Activated T-helper 2 cell treated with anti-CD3 and anti-CD28 coated beads, Interferon-gamma antibody, Interleukin-2, Interleukin-4, amounts not matched to agents 10 μg/mL and 5 μg/mL and 100 μg/mL, durations not matched to agents 14 hours and 24 hours and 36 hours (primary cell): Measurements from ENCODE around the gene TBX4. TPM values are rescaled to one million over a fixed set of nuclear protein-coding genes. Genes with fewer than 3 reads are reported as not detected.
A peak's percentile ranks its signal among the peaks of the same experiment; 100 is the strongest.
"Not testable (repeated sequence)": the region's sequence is repeated elsewhere in the genome, so short reads cannot be mapped to it uniquely, and the experiment has no call there.

ENCODE experiments used
- DNase-seq: peaks from one replicate; pipeline ENCODE4 v3.0.0; 2021; ENCODE audit warnings: low spot score
- H3K27ac Mint-ChIP-seq: one replicate; pipeline ENCODE4 v1.8.0; 2021; ENCODE audit warnings: mixed read lengths
- H3K27me3 Mint-ChIP-seq: one replicate; pipeline ENCODE4 v1.8.0; 2021; ENCODE audit warnings: low read depth, mixed read lengths
- H3K36me3 Mint-ChIP-seq: one replicate; pipeline ENCODE4 v1.8.0; 2021; ENCODE audit warnings: low read depth, mixed read lengths
- H3K4me1 Mint-ChIP-seq: one replicate; pipeline ENCODE4 v1.8.0; 2021; ENCODE audit warnings: low read depth, mixed read lengths
- H3K4me3 Mint-ChIP-seq: one replicate; pipeline ENCODE4 v1.8.0; 2021; ENCODE audit warnings: low read depth, mild to moderate bottlenecking, moderate library complexity, mixed read lengths
- H3K9me3 Mint-ChIP-seq: one replicate; pipeline ENCODE4 v1.8.0; 2021; ENCODE audit warnings: mixed read lengths
- intact Hi-C: fragments of 100-400 bp; cut with micrococcal nuclease; formaldehyde crosslinking; loops from one replicate; pipeline ENCODE4 v1.15.1; 2023
- total RNA-seq: library from RNA; stranded (reverse); gene quantifications from 2 replicates; pipeline ENCODE4 v1.2.3, GENCODE V29; 2022

TBX4 gene
- total RNA-seq, 1 donor from 2014 or later: not detected

DNA sequence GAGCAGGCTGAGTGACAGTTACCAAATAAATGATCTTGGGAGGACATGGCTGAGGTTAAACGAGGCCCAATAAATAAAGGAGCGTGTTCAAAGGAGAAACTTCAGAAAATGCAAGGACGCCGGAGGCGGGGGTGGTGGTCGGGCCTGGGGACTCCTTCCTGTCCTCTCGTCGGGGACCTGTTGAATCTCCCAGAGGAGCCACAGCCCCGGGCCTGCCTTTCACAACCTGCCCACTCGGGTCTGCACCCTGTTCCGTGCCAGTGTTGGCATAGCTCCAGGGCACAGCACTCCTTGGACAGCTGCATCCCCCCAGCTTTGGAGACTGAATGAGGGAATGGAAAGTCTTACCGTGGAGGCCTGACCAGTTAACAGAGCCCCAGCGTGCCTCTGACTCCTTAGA lies 8.1 kb upstream of the TBX4 start:
- Mint-ChIP-seq H3K4me1 (peaks cover 7% of the 10 kb centered on the region), H3K4me3 (no peak overlapping the region), H3K27ac (no peak overlapping the region), H3K27me3 (peaks cover 51% of the 10 kb centered on the region), H3K9me3 (no peaks in the 10 kb centered on the region), H3K36me3 (no peaks in the 10 kb centered on the region)
- intact Hi-C loops: no loop called here
- DNase-seq: no peak

DNA sequence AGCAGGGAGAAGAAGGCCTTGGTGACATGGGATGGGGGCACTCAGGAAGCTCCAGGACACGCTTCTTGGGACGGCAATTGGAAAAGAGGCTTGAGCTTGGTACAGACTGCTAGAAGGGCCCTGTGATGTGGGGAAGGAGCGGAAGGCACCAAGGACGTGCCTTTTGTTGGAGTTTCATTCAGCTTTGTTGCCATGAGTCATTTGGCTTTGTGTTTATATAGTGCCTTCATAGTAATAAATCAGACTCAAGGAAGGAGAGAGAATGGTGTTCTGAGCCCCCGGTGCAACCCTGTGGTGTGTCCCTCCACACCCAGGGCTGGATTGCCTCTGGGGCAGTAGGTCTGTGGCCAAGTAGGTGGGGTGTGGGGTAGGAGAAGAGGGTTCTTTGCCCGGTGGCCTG lies 7.4 kb upstream of the TBX4 start:
- no peak overlapping the region for H3K27ac Mint-ChIP-seq
- intact Hi-C loops: no loop called here
- peaks cover 52% of the 10 kb centered on the region for H3K27me3 Mint-ChIP-seq
- no peaks in the 10 kb centered on the region for H3K36me3 Mint-ChIP-seq
- H3K4me3 Mint-ChIP-seq: no peak overlapping the region
- peaks cover 6% of the 10 kb centered on the region for H3K4me1 Mint-ChIP-seq
- DNase-seq: no peak
- H3K9me3 Mint-ChIP-seq: no peaks in the 10 kb centered on the region

DNA sequence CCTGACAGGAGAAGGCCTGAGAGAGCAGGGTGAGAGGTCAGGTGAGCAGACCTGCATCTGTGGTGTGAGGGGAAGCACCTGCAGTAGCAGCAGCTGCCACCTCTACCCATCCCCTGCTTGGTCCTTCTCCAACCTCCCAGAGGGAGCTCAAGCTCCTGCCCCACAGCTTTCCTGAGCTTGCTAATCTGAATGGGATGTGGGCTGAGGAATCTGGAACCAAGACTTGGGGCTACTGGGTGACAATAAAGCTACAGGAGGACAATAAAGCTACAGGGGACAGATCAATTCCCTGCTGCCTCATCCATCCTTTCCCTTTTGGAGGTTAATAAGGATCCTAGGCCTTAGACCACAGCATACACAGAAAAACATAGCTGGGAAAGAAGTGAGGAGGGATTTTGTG lies 4.9 kb upstream of the TBX4 start:
- no peaks in the 10 kb centered on the region for H3K4me1 Mint-ChIP-seq
- DNase-seq: no peak
- H3K27ac Mint-ChIP-seq: no peak overlapping the region
- intact Hi-C loops: no loop called here
- no peaks in the 10 kb centered on the region for H3K9me3 Mint-ChIP-seq
- no peaks in the 10 kb centered on the region for H3K36me3 Mint-ChIP-seq
- H3K4me3 Mint-ChIP-seq: no peak overlapping the region
- H3K27me3 Mint-ChIP-seq: peaks cover 54% of the 10 kb centered on the region

DNA sequence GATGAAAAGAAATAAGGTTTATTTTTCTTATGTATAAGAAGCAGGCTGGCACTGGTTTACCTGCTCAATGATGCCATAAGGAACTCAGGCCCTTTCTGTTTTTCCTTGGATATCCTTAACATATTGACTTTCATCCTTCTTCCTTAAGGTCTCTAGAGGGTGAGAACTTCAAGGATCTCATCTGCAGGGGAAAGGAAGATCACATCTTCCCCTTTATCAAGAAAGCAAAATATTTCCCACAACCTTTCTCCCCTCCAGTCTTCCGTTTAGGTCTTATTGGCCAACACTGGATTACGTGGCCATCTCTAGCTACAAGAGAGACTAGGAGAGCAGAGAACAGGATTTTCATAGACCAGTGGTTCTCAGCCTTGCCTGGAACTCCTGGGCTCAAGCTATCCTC lies 4.2 kb upstream of the TBX4 start:
- Mint-ChIP-seq H3K4me1 (no peaks in the 10 kb centered on the region), H3K9me3 (no peaks in the 10 kb centered on the region), H3K27ac (no peak overlapping the region), H3K27me3 (peaks cover 59% of the 10 kb centered on the region), H3K4me3 (no peak overlapping the region), H3K36me3 (no peaks in the 10 kb centered on the region)
- intact Hi-C loops: no loop called here
- no peak for DNase-seq

DNA sequence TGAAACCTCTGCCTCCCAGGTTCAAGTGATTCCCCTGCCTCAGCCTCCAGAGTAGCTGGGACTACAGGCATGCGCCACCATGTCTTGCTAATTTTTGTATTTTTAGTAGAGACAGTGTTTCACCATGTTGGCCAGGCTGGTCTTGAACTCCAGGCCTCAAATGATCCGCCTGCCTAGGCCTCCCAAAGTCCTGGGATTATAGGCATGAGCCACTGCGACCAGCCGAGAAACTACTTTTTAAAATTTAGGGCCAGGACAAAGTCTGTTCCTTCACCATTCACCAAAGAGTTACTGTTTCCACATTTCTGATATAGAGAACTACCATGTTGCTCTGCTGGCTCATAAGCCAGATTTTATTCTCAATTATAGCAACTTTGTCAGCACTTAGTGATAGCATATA lies 3.1 kb upstream of the TBX4 start:
- H3K27me3 Mint-ChIP-seq: peaks cover 69% of the 10 kb centered on the region
- H3K27ac Mint-ChIP-seq, H3K36me3 Mint-ChIP-seq, intact Hi-C loops, H3K4me1 Mint-ChIP-seq, H3K4me3 Mint-ChIP-seq, DNase-seq, H3K9me3 Mint-ChIP-seq: not testable (repeated sequence)

DNA sequence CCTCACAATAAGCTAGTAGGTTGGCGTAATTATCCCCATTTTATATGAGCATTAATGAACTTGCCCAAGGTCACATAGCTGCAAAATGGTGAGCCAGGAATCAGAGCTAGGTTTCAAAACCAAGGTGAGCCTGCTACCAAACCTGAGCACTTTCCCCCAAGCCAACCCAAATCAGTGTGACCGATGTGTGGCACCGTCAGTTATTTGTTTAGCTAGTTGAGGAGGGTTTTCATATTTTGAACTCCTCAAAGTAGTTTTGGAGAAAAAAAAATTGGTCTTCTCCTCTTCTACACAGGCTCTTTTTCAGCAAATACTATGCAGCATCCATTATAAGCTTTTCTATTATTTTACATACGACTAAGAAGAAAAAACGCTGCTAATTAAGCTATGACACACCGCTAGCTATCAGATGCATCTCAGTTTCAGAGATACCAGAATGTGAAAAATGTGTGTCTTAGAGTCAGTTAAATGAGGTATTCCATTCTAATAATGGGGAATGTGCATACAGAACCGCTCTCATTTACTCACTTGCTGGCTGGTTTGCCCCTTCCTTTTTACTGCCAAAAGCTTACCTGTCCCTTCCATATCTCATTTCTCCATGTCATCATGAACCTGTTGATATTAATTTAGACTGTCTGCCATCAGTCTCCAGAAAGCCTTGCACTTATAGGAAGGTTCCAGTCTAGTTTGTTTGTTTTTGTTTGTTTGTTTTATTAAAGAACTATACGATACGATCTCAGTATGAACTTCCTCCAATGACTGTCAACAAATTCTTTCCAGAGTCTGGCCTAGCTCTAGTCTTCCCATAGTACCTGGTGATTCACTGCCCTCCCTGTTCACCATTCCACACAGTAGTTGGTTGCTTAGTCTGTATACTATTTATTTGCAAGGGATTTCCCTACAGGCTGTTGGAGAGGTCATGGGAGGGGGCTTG lies 2.2 kb upstream of the TBX4 start:
- Mint-ChIP-seq H3K27ac (no peak overlapping the region), H3K4me3 (no peak overlapping the region), H3K4me1 (peaks cover 3% of the 10 kb centered on the region), H3K36me3 (no peaks in the 10 kb centered on the region), H3K9me3 (no peaks in the 10 kb centered on the region), H3K27me3 (peaks cover 70% of the 10 kb centered on the region)
- intact Hi-C loops: no loop called here
- no peak for DNase-seq

DNA sequence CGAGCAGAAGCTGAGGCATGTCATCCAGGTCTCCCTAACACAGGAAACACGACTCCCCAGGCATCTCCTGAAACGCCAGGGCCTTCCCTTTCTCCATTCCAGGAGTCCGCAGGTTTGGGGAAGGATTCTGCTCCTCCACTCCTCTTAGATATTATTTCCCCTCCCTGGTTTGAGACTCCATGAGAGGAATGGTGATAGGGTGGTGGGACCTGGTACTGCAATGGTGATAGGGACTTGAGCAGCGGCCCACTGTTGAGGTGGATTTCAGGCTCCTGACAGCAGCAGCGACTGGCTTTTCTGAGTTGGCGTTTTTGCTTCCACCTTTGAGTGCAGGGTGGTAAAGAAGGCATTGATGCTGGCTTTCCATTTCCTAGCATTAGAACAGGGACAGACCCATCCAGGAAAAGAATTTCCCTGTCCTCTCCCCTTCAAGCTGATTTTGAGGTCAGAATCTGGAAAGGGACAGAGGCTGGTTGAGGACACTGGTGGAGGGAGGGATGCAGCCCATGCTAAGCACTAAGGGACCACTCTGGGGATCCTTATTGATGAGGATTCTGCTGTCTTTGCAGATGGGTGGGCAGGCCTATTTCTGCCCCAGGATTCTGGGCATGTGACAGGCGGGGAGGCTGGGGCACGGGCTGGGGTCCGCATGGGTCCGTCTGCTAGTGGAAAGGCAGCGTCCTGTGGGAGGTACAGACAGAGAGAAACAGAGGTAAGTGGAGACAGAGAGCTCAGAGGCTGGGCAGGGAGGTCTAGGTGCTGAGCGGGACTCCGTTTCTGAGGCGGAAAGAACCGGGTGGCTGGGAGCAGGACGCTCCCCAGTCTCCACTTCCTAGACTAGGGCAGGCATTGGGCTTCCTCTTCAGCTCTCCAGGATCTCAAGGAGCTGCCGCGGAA lies 1.3 kb upstream of the TBX4 start:
- no peak overlapping the region for H3K27ac Mint-ChIP-seq
- H3K36me3 Mint-ChIP-seq: no peaks in the 10 kb centered on the region
- no peaks in the 10 kb centered on the region for H3K9me3 Mint-ChIP-seq
- intact Hi-C loops: no loop called here
- DNase-seq: no peak
- peaks cover 3% of the 10 kb centered on the region for H3K4me1 Mint-ChIP-seq
- peaks cover 75% of the 10 kb centered on the region for H3K27me3 Mint-ChIP-seq
- no peak overlapping the region for H3K4me3 Mint-ChIP-seq

DNA sequence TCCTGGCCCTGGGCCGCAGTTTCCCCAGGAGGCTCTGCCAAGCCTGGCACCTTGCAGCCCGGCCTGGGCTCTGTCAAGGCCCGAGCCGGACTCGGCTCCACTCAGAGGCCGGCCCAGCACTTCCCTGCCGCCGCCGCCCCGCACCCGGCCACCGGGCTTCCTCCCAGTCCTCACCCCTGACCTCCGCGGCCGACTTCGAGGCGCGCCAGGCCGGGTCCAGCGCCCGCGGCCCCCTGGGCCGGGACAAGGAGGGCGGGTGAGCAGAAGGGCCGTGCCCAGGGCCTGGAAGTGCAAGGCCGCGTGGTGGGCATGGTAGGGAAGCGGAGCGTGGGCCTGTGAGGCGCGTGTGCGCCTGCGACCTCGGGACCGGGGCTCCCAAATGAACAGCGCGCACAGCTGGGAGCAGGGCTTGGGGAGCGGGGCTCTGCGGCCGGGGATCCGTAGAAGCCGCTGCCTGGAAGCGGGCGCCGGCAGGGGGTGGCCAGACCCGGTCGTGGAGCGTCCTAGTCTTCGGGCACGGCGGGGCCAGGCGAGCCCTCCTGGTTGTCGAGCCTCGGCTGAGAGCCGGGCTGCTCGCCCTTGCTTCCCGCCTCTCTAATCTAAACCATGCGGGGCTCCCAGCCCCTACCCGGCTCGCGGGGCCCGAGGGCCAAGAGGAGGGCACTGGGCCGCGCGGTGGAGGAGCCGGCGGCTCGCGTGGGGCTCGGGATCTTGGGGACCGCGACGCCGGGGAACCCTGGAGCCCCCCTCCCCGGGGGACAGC lies 503 bp upstream of the TBX4 start:
- Mint-ChIP-seq H3K4me1 (peaks cover 3% of the 10 kb centered on the region), H3K4me3 (no peak overlapping the region), H3K9me3 (no peaks in the 10 kb centered on the region), H3K27me3 (peaks cover 70% of the 10 kb centered on the region), H3K36me3 (no peaks in the 10 kb centered on the region), H3K27ac (no peak overlapping the region)
- peak; percentile 7 for DNase-seq
- intact Hi-C loops: no loop called here

DNA sequence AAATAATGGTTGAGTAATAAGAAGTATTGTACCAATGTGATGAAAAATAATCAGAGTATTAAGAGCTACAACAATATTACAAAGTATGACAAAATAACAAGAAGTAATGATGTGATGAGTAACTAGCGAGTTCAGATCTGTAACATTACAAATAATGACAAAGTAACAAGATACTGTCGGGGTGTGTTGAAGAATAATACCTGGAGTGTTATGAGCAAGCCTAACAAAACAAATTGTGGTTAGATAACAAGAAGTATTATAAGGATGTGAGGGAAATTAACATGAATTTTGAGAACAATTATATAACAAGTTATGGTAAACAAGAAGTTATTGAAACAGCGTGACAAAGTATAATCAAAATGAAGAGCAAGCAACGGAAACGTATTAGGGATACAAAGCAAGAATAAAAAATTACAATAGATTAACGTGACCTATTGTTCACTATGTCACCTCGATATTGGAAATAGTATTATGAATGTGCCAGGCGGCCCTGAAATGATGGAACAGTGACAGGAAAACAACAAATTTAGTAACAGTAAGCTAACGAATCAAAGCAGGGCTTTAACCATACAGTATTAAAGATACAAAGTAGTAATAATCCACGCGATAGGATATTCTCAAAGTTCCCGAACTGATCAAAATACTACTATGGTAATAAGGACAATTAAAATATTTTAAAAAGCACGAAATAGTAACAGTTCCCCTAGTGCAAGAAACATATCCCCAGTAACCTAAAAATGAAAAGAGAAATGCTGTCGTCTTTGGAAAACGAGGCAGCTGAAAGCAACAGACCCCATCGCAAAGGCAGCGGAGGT lies 1.6 kb downstream of the TBX4 start:
- H3K27ac Mint-ChIP-seq: no peak overlapping the region
- H3K4me3 Mint-ChIP-seq: no peak overlapping the region
- H3K27me3 Mint-ChIP-seq: peaks cover 74% of the 10 kb centered on the region
- H3K9me3 Mint-ChIP-seq: no peaks in the 10 kb centered on the region
- intact Hi-C loops: loop anchor here (1.0 kb wide), 1 partner anchor 49 kb away; no protein-coding TSS in a partner anchor
- H3K4me1 Mint-ChIP-seq: peaks cover 6% of the 10 kb centered on the region
- H3K36me3 Mint-ChIP-seq: no peaks in the 10 kb centered on the region
- no peak for DNase-seq

DNA sequence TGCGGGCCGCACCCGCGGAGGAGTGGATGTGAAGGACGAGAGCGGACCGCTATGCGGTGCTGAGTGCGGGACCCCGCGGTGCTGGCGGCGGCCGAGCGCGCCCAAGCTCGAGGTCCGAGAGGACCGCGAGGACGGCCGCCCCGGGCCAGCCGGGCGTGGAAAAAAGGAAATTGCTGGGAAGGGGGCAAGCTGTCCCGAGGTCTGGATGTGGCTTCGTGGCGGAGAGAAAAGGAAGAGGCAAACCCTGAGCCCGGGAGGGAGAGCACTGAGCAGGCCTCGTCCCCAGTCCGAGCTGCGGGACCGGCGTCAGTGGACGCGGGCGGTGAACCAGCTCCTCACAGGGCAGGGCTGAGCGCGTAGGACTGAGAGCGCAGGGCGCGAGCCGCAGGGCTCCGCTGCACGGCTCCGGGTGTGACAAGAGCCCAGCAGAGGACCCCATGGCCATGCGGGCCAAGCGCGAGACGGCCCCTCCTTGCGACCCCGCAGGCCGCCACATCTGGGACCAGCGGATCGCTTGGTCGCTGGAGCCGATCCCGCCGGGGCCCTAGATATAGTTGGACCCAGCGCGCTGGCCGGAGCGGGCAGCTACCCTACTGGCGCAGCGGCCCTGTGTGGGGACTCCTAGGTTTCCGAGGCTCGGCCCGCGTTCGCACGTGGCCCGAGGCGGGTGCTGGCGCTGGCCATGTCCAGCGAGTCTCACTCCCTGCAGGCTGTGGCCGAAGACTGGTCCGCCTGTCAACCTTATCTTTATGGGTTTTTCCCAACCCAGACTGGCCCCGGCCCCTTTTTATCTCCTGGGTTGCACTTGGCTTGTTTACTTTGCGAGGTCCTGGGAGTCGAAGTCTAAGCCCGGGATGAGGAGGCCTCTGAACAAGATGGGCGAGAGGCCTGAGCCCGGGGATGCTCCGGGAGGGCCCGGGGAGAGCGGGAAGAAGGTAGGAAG lies 2.4 kb downstream of the TBX4 start:
- H3K36me3 Mint-ChIP-seq: no peaks in the 10 kb centered on the region
- H3K4me3 Mint-ChIP-seq: no peak overlapping the region
- no peaks in the 10 kb centered on the region for H3K9me3 Mint-ChIP-seq
- no peak for DNase-seq
- H3K27ac Mint-ChIP-seq: no peak overlapping the region
- intact Hi-C loops: loop anchor here (1.0 kb wide), 1 partner anchor 50 kb away; no protein-coding TSS in a partner anchor
- peaks cover 77% of the 10 kb centered on the region for H3K27me3 Mint-ChIP-seq
- peaks cover 6% of the 10 kb centered on the region for H3K4me1 Mint-ChIP-seq

DNA sequence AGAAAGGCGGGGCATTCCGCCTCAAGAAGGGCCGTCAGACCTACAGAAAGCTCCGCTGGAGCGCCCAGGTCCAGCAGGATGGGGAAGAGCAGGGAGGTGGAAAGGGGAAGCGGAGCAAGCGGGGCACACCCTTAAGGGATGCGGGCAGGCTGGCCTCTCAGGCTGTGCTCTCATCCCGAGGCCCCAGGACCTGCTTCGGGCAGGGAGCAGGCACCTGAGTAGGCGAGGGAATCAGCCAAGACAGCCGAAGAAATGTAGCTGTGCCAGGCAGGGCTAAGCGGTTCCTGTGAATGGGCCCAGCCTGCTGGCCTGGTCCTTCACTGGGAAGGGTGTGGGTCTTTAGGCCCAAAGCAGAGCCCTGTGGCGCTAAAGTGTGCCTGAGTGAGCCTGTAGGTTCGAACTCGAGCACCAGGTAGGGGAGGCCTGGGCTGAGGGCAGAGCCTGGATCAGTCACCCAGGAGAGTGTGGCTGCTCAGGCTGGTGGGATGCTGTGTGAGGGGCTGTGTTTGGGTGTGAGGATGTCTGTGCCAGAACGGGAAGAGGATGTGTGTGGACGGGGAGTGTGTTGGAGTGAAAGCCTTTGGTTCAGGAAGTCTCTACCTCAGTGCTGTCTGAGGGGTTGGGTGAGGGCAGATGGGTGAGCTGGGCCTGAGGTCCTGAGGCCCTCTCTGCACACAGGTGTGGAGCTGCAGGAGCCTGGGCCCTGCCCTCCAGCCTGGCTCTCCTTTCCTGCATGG lies 3.3 kb downstream of the TBX4 start:
- no peak overlapping the region for H3K27ac Mint-ChIP-seq
- intact Hi-C loops: no loop called here
- H3K36me3 Mint-ChIP-seq: no peaks in the 10 kb centered on the region
- H3K4me3 Mint-ChIP-seq: no peak overlapping the region
- H3K4me1 Mint-ChIP-seq: peaks cover 6% of the 10 kb centered on the region
- no peaks in the 10 kb centered on the region for H3K9me3 Mint-ChIP-seq
- no peak for DNase-seq
- peaks cover 79% of the 10 kb centered on the region for H3K27me3 Mint-ChIP-seq
